OCI-LY7 (cell line): Measurements from ENCODE around the gene NATD1.

Experiments
- CTCF ChIP-seq: fragments of 200-600 bp; sonication (generic); conservative IDR thresholded peaks from 2 replicates; pipeline ENCODE4 v1.5.1; 2014; ENCODE audit warnings: mild to moderate bottlenecking, antibody characterized with exemption, low read length, moderate library complexity, mixed read lengths
- EZH2phosphoT487 ChIP-seq: fragments of 200-600 bp; sonication (generic); IDR thresholded peaks from 2 replicates; pipeline ENCODE4 v1.6.1; 2018; ENCODE audit warnings: low read depth, borderline replicate concordance, mild to moderate bottlenecking, mixed run types, antibody characterized with exemption, low read length, moderate library complexity, mixed read lengths

GRCh38 chr17:21193031-21193430 is 60.2 kb downstream of the NATD1 start:
- TF ChIP-seq CTCF (no peak), EZH2phosphoT487 (no peak)
